Activated T-helper 1 cell treated with anti-CD3 and anti-CD28 coated beads, Interleukin-2, amount 50 U/mL, for 16 hours (primary cell): ENCODE measurements around the gene BACH2.
"Not testable (repeated sequence)": the region's sequence is repeated elsewhere in the genome, so short reads cannot be mapped to it uniquely, and the experiment has no call there.

Source experiments
- DNase-seq, 2 donors: peaks; one replicate each; pipeline ENCODE4 v3.0.0-alpha.2; 2020; ENCODE audit warnings: low read depth in 1 of 2, low spot score in 1 of 2

BACH2 gene

GRCh38 chr6:89921691-89922090, 375.0 kb downstream of the BACH2 start:
- DNase-seq: no peak

- DNase-seq: no peak
Measured at GRCh38 chr6:89921197-89921596, 375.4 kb downstream of the BACH2 start.

- no peak for DNase-seq
Measured at GRCh38 chr6:89917801-89918366, 378.8 kb downstream of the BACH2 start.

GRCh38 chr6:89917216-89917615, 379.4 kb downstream of the BACH2 start:
- DNase-seq: no peak

GRCh38 chr6:89916136-89916920, 380.3 kb downstream of the BACH2 start:
- no peak for DNase-seq

GRCh38 chr6:89910902-89911240, 385.8 kb downstream of the BACH2 start:
- no peak for DNase-seq

GRCh38 chr6:89910001-89910901, 386.4 kb downstream of the BACH2 start:
- DNase-seq: not testable (repeated sequence)

GRCh38 chr6:89895276-89895874, 401.3 kb downstream of the BACH2 start:
- no peak for DNase-seq

- no peak for DNase-seq
Measured at GRCh38 chr6:89894169-89894568, 402.5 kb downstream of the BACH2 start, which contains the start of gene GJA10. TSS of gene GJA10 (plus strand) at chr6:89894469. CDS start at chr6:89894469, 0 bp downstream.

GRCh38 chr6:89892577-89892976, 404.1 kb downstream of the BACH2 start:
- not testable (repeated sequence) for DNase-seq

GRCh38 chr6:89890845-89891528, 405.7 kb downstream of the BACH2 start:
- DNase-seq: not testable (repeated sequence)

- DNase-seq: no peak
Measured at GRCh38 chr6:89888871-89889270, 407.8 kb downstream of the BACH2 start.

GRCh38 chr6:89888138-89888514, 408.5 kb downstream of the BACH2 start:
- no peak for DNase-seq

GRCh38 chr6:89887452-89888137, 409.0 kb downstream of the BACH2 start:
- DNase-seq: no peak

GRCh38 chr6:89886378-89887120, 410.1 kb downstream of the BACH2 start:
- no peak for DNase-seq
